RWPE2 (cell line): ENCODE results near the gene IQGAP2.
A peak's percentile ranks its signal among the peaks of the same experiment; 100 is the strongest.

Source experiments
- ATAC-seq: fragments of 200-7000 bp; cut with Tn5 transposase; 3 replicates; pipeline ENCODE4 v1.9.1; 2021; ENCODE audit warnings: low read depth
- DNase-seq: peaks from one replicate; pipeline ENCODE4 v3.0.0-alpha.2; 2020; ENCODE audit warnings: low spot score
- H3K27ac ChIP-seq: fragments of 450-650 bp; 2 replicates; pipeline ENCODE4 v1.5.1; 2017; ENCODE audit warnings: mild to moderate bottlenecking; ENCODE audit not compliant: poor library complexity, severe bottlenecking
- H3K27me3 ChIP-seq: fragments of 250-450 bp; sonication (Bioruptor Pico); 2 replicates; pipeline ENCODE4 v1.5.1; 2021; ENCODE audit warnings: mild to moderate bottlenecking, moderate library complexity; ENCODE audit not compliant: insufficient read depth, poor library complexity, severe bottlenecking
- H3K36me3 ChIP-seq: fragments of 250-450 bp; sonication (Bioruptor Pico); 2 replicates; pipeline ENCODE4 v1.5.1; 2020; ENCODE audit warnings: low read depth, mild to moderate bottlenecking, moderate library complexity
- H3K4me1 ChIP-seq: fragments of 250-450 bp; sonication (Bioruptor Pico); 2 replicates; pipeline ENCODE4 v1.5.1; 2021; ENCODE audit warnings: mild to moderate bottlenecking, moderate library complexity; ENCODE audit not compliant: insufficient read depth, poor library complexity, severe bottlenecking
- H3K4me3 ChIP-seq: fragments of 250-450 bp; sonication (Bioruptor Pico); 2 replicates; pipeline ENCODE4 v1.5.1; 2021; ENCODE audit warnings: mild to moderate bottlenecking, moderate library complexity; ENCODE audit not compliant: severe bottlenecking
- H3K9me3 ChIP-seq: fragments of 250-450 bp; sonication (Bioruptor Pico); 2 replicates; pipeline ENCODE4 v1.5.1; 2021; ENCODE audit warnings: mild to moderate bottlenecking, moderate library complexity; ENCODE audit not compliant: severe bottlenecking
- CTCF ChIP-seq: fragments of 450-650 bp; IDR thresholded peaks from one replicate; pipeline ENCODE4 v1.5.1; 2017; ENCODE audit warnings: mild to moderate bottlenecking, moderate library complexity; ENCODE audit not compliant: poor library complexity, severe bottlenecking

IQGAP2 gene

GRCh38 chr5:76695346-76695745, 292.3 kb downstream of the IQGAP2 start:
- ATAC-seq, result no peak
- TF ChIP-seq CTCF, result no peak

GRCh38 chr5:76696251-76696650, 293.2 kb downstream of the IQGAP2 start:
- Histone ChIP-seq H3K9me3 (no peaks in the 10 kb centered on the region), H3K4me1 (peaks cover 22% of the 10 kb centered on the region), H3K36me3 (no peaks in the 10 kb centered on the region), H3K4me3 (no peak overlapping the region), H3K27ac (peak overlapping the region; percentile 13), H3K27me3 (no peaks in the 10 kb centered on the region)
- no peak for TF ChIP-seq CTCF
- no peak for ATAC-seq
- no peak for DNase-seq

More at GRCh38 chr5:76695346-76695745, 292.3 kb downstream of the IQGAP2 start:
- Histone ChIP-seq H3K27me3 (no peaks in the 10 kb centered on the region), H3K9me3 (no peaks in the 10 kb centered on the region), H3K36me3 (no peaks in the 10 kb centered on the region), H3K27ac (no peak overlapping the region), H3K4me1 (peaks cover 25% of the 10 kb centered on the region), H3K4me3 (no peak overlapping the region)
- DNase-seq, result no peak

- Histone ChIP-seq H3K9me3 (no peaks in the 10 kb centered on the region), H3K4me3 (no peak overlapping the region), H3K36me3 (no peaks in the 10 kb centered on the region), H3K27me3 (no peaks in the 10 kb centered on the region), H3K27ac (no peak overlapping the region), H3K4me1 (peaks cover 21% of the 10 kb centered on the region)
- no peak for DNase-seq
- ATAC-seq, result no peak
- no peak for TF ChIP-seq CTCF
Observed at GRCh38 chr5:76697670-76698069, 294.6 kb downstream of the IQGAP2 start.

GRCh38 chr5:76700571-76700970, 297.5 kb downstream of the IQGAP2 start:
- Histone ChIP-seq H3K27me3 (no peaks in the 10 kb centered on the region), H3K9me3 (no peaks in the 10 kb centered on the region), H3K27ac (peak overlapping the region; percentile 34), H3K36me3 (no peaks in the 10 kb centered on the region), H3K4me3 (no peak overlapping the region), H3K4me1 (peaks cover 37% of the 10 kb centered on the region)
- ATAC-seq (no peak), DNase-seq (no peak)
- no peak for TF ChIP-seq CTCF

- H3K4me3 ChIP-seq, result no peak overlapping the region
- no peaks in the 10 kb centered on the region for H3K27me3 ChIP-seq
- no peaks in the 10 kb centered on the region for H3K36me3 ChIP-seq
- DNase-seq (peak; percentile 75), ATAC-seq (peak; percentile 95)
- no peak for TF ChIP-seq CTCF
- peak overlapping the region; percentile 34 for H3K27ac ChIP-seq
- no peaks in the 10 kb centered on the region for H3K9me3 ChIP-seq
- peaks cover 34% of the 10 kb centered on the region for H3K4me1 ChIP-seq
Observed at GRCh38 chr5:76701298-76701697, 298.2 kb downstream of the IQGAP2 start.
